ENCODE data around the gene CEACAM21.
"Not testable (repeated sequence)": the region's sequence is repeated elsewhere in the genome, so short reads cannot be mapped to it uniquely, and the experiment has no call there.

Gene CEACAM21

DNA sequence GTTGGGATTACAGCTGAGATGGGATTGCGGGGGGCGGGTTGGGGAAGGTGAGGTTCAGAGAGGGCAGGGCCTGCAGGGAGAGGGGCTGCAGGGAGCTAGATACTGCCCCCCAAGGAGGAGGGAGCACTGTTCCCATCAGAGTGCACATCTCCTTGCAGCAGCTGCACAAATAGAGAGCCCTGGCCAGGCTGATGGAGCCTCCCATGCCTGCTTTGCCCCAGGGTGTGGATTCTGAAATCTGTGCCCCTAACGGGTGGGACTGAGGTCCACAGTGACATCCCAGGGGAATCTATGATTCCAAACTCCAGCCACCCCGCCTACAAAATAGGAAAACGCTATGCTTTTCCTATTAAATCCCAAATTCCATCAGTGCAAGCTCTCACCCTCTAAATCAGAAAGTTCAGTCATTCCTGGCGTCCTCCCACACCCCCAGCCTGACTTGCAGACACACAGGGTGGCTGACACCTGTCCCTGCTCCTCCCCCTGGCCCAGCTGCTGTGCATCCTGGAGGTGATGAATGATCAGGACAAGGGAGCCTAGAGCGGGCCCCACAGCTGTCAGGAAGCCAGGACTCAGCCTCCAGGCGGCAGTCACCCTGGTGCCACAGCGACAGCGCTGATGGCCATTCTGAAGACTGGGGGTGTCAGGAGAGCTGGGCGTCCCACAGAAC lies 6.3 kb upstream of the CEACAM21 start:
- DNase-seq (ENCODE audit: low read depth in 2 of 2), result no peak
- TF ChIP-seq, protein P1, sequence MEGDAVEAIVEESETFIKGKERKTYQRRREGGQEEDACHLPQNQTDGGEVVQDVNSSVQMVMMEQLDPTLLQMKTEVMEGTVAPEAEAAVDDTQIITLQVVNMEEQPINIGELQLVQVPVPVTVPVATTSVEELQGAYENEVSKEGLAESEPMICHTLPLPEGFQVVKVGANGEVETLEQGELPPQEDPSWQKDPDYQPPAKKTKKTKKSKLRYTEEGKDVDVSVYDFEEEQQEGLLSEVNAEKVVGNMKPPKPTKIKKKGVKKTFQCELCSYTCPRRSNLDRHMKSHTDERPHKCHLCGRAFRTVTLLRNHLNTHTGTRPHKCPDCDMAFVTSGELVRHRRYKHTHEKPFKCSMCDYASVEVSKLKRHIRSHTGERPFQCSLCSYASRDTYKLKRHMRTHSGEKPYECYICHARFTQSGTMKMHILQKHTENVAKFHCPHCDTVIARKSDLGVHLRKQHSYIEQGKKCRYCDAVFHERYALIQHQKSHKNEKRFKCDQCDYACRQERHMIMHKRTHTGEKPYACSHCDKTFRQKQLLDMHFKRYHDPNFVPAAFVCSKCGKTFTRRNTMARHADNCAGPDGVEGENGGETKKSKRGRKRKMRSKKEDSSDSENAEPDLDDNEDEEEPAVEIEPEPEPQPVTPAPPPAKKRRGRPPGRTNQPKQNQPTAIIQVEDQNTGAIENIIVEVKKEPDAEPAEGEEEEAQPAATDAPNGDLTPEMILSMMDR (IDR thresholded peaks at IDR 0.05; ENCODE audit: low read depth, low read length), result no peak
- no peak overlapping the region for H3K4me3 ChIP-seq (replicated peaks in 1 of 2; ENCODE audit: low read depth in 2 of 2, low read length in 2 of 2)

DNA sequence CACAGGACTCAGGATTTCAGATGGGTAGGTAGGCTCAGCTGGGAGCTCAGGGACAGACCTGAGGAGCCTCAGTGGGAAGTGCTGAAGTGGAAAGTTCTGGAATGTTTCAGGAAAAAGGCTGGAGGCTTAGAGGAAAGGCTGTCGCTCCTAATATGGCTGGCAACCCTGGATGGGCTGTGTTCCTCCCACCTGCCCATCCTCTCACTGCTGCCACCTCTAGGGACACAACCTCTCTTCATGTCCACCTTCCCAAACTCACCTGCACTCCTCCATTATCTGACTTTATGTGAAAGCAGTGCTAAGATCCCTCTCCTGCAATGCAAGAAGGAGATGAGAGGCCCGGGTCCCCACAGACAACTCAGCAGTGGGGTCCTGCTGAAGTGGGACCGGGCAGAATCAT lies 5.8 kb upstream of the CEACAM21 start:
- TF ChIP-seq, protein P1 (IDR thresholded peaks at IDR 0.05; ENCODE audit: low read depth, low read length), result no peak
- no peak for DNase-seq (ENCODE audit: low read depth in 2 of 2)
- no peak overlapping the region for H3K4me3 ChIP-seq (replicated peaks in 1 of 2; ENCODE audit: low read depth in 2 of 2, low read length in 2 of 2)

DNA sequence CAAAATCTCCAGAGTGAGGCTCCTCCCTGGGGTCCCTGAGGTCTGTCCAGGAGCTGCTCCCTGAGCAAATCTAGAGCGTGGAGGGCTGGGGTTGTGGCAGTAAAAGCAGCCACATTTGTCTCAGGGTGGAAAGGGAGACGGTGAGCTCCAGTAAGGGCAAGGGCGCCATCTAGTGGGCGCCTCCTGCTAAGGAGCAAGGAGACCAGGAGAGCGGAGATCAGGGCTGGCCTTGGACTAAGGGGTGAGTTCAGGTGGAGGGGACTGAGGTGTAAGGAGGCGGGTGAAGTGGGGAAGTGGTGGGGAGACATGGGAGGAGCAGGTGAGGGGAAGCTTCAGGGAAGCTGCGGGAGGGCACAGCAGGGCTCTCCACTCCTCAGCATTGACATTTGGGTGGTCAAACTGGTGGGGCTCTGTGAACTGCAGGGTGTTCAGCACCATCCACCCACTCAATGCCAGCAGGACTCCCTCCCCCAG lies 5.3 kb upstream of the CEACAM21 start:
- H3K4me3 ChIP-seq (replicated peaks in 1 of 2; ENCODE audit: low read depth in 2 of 2, low read length in 2 of 2), result no peak overlapping the region
- peak; percentile 77 to 78 for DNase-seq (ENCODE audit: low read depth in 2 of 2)
- TF ChIP-seq, protein P1 (IDR thresholded peaks at IDR 0.05; ENCODE audit: low read depth, low read length), result peak; percentile 97

DNA sequence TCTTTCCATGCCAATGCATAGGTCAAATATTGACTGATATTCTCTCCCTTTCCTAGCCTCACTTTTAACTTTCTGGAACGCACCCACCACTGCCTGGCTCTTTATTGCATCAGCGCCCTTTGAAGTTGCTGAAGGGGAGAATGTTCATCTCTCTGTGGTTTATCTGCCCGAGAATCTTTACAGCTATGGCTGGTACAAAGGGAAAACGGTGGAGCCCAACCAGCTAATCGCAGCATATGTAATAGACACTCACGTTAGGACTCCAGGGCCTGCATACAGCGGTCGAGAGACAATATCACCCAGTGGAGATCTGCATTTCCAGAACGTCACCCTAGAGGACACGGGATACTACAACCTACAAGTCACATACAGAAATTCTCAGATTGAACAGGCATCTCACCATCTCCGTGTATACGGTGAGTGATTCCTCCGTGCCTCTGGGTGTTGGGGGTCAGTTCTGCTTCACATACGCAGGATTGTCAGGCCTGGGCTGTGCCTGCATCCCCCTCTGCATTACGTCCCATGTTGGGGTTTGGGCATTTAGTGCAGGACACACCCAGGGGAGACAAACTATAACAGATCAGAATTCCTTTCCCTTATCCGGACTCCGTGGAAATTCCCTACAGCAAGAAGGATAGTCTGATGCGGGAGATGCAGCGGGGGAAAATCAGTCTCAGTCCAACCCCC lies 1.3 kb downstream of the CEACAM21 start:
- no peak for DNase-seq (ENCODE audit: low read depth in 2 of 2)
- no peak overlapping the region for H3K4me3 ChIP-seq (replicated peaks in 1 of 2; ENCODE audit: low read depth in 2 of 2, low read length in 2 of 2)
- TF ChIP-seq, protein P1 (IDR thresholded peaks at IDR 0.05; ENCODE audit: low read depth, low read length), result no peak

DNA sequence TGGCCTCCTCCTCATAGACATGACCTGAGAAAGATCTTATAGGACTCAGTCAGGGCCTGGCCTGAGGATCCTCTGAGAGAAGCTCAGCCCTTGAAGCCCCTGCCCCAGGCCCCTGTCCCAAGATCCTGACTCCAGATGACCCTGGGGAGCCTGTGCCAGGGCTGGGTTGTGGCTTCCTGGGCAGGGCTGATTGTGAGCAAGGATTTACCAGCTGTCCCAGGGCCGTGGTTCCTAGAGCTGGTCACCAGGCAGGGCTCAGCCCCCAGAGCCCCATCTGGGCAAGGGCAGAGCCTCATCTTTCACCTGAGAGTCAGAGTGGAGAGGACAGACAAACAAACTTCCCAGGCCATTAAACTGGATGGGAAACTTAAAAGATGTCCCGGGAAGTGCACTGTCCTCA lies 1.9 kb downstream of the CEACAM21 start:
- no peak overlapping the region for H3K4me3 ChIP-seq (replicated peaks in 1 of 2; ENCODE audit: low read depth in 2 of 2, low read length in 2 of 2)
- DNase-seq (ENCODE audit: low read depth in 2 of 2), result no peak
- TF ChIP-seq, protein P1 (IDR thresholded peaks at IDR 0.05; ENCODE audit: low read depth, low read length), result no peak

DNA sequence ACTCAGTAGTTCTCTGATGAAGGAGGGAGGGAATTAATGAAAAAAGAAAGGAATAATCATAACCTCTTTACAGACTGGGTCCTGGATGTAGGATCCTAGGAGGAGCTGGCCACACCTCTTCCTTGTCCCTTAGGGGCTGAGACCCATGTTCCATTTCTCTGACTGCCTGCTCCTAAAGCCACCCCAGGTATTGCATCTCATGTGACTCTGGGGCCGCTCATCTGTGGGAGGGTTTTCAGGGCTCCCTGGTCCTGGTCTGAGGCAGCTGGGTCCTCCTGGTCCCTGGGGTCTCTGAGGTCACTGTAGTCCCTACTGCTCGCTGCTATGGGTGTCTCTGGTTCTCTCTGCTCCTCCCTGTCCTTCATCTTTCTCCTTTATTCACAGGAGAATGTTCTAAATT lies 2.9 kb downstream of the CEACAM21 start:
- H3K4me3 ChIP-seq (replicated peaks in 1 of 2; ENCODE audit: low read depth in 2 of 2, low read length in 2 of 2), result no peak overlapping the region
- no peak for DNase-seq (ENCODE audit: low read depth in 2 of 2)
- TF ChIP-seq, protein P1 (IDR thresholded peaks at IDR 0.05; ENCODE audit: low read depth, low read length), result no peak

DNA sequence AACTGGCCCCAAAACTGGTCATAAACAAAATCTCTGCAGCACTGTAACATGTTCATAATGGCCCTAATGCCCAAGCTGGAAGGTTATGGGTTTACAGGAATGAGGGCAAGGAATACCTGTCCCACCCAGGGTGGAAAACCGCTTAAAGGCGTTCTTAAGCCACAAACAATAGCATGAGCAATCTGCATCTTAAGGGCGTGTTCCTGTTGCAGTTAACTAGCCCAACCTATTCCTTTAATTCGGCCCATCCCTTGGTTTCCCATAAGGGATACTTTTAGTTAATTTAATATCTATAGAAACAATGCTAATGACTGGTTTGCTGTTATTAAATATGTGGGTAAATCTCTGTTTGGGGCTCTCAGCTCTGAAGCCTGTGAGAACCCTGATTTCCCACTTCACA lies 5.1 kb downstream of the CEACAM21 start:
- not testable (repeated sequence) for DNase-seq (ENCODE audit: low read depth in 2 of 2)

DNA sequence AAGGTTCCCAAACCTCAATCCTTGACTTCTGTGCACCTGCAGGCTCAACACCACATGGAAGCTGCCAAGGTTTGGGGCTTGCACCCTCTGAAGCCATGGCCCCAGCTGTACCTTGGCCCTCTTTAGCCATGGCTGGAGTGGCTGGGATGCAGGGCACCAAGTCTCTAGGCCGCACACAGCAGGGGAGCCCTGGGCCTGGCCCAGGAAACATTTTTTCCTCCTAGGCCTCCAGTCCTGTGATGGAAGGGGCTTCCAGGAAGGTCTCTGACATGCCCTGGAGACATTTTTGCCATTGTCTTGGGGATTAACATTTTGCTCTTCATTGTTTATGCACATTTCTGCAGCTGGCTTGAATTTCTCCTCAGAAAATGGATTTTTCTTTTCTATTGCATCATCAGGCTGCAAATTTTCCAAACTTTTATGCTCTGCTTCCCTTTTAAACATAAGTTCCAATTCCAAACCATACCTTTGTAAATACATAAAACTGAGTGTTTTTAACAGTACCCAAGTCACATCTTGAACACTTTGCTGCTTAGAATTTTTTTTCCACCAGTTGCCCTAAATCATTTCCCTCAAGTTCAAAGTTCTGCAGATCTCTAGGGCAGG lies 6.7 kb downstream of the CEACAM21 start:
- DNase-seq (ENCODE audit: low read depth in 2 of 2); H3K4me3 ChIP-seq (replicated peaks in 1 of 2; ENCODE audit: low read depth in 2 of 2, low read length in 2 of 2): not testable (repeated sequence)

More for the DNA sequence above, 5.1 kb downstream of the CEACAM21 start:
- not testable (repeated sequence) for H3K4me3 ChIP-seq (replicated peaks in 1 of 2; ENCODE audit: low read depth in 2 of 2, low read length in 2 of 2)

All from cardiac fibroblast (primary cell).